K562 (cell line): Measurements from ENCODE around the gene GPD1L. TPM values are rescaled to one million over a fixed set of nuclear protein-coding genes. Genes with fewer than 3 reads are reported as not detected.
A peak's percentile ranks its signal among the peaks of the same experiment; 100 is the strongest.

Experiments
- BHLHE40 ChIP-seq: IDR thresholded peaks from 2 replicates; pipeline ENCODE4 v1.6.1; 2011; ENCODE audit warnings: low read length, improper control_type of control experiment
- CBX3 ChIP-seq, 2 experiments: IDR thresholded peaks; 1 replicate in 1 of 2; 2 replicates in 1 of 2; pipeline ENCODE4 v1.6.1; 2012; ENCODE audit warnings: inconsistent platforms in 2 of 2, low read length in 2 of 2, borderline replicate concordance in 1 of 2, control low read depth in 1 of 2
- FOXK2 ChIP-seq, 2 experiments: fragments of 450-650 bp; IDR thresholded peaks in 1 of 2; conservative IDR thresholded peaks in 1 of 2; 2 replicates each; pipeline ENCODE4 v1.6.1; 2016; ENCODE audit warnings: low read depth in 2 of 2, mild to moderate bottlenecking in 1 of 2
- JUND ChIP-seq, 2 experiments: IDR thresholded peaks; 2 replicates in 1 of 2; 3 replicates in 1 of 2; pipeline ENCODE4 v1.6.1; 2011; ENCODE audit warnings: borderline replicate concordance in 2 of 2, low read depth in 2 of 2, low read length in 2 of 2, improper control_type of control experiment in 1 of 2, missing biosample characterization in 1 of 2, missing genetic modification characterization in 1 of 2, missing genetic modification reagents in 1 of 2
- KAT7 ChIP-seq: sonication (generic); formaldehyde crosslinking; IDR thresholded peaks from 2 replicates; pipeline ENCODE4 v1.8.0; 2022; ENCODE audit warnings: missing genetic modification reagents, mild to moderate bottlenecking, borderline replicate concordance
- MAFK ChIP-seq: IDR thresholded peaks from 2 replicates; pipeline ENCODE4 v1.6.1; 2011; ENCODE audit warnings: low read length, improper control_type of control experiment
- MEF2D ChIP-seq: conservative IDR thresholded peaks from 2 replicates; pipeline ENCODE4 v1.6.1; 2016; ENCODE audit warnings: low read depth, missing genetic modification characterization, missing compliant biosample characterization
- MITF ChIP-seq: IDR thresholded peaks from 2 replicates; pipeline ENCODE4 v1.6.1; 2014; ENCODE audit warnings: antibody characterized with exemption
- POLR2A ChIP-seq: fragments of 450-650 bp; conservative IDR thresholded peaks from 2 replicates; pipeline ENCODE4 v1.6.1; 2016
- PRDM10 ChIP-seq: fragments of 450-650 bp; IDR thresholded peaks from 2 replicates; pipeline ENCODE4 v1.6.1; 2018; ENCODE audit not compliant: partially characterized antibody
- SMARCA5 ChIP-seq: fragments of 450-650 bp; IDR thresholded peaks from 2 replicates; pipeline ENCODE4 v1.6.1; 2016
- ZBTB11 ChIP-seq, 3 experiments: fragments of 200-800 bp in 1 of 3; fragments of 250-450 bp in 1 of 3; fragments of 450-650 bp in 1 of 3; sonication (Bioruptor Pico) in 1 of 3; sonication (Bioruptor generic) in 1 of 3; formaldehyde crosslinking in 1 of 3; IDR thresholded peaks; 2 replicates each; pipeline versions ENCODE4 v1.6.1 to v1.8.0; 2016 to 2022; ENCODE audit warnings: mild to moderate bottlenecking in 2 of 3, missing genetic modification characterization in 2 of 3, missing compliant biosample characterization in 1 of 3, moderate library complexity in 1 of 3
- ZNF121 ChIP-seq: sonication (generic); formaldehyde crosslinking; conservative IDR thresholded peaks from 2 replicates; pipeline ENCODE4 v1.8.0; 2022; ENCODE audit warnings: missing genetic modification reagents
- ZNF277 ChIP-seq: fragments of 250-450 bp; sonication (Bioruptor Pico); IDR thresholded peaks from 2 replicates; pipeline ENCODE4 v1.8.0; 2022; ENCODE audit warnings: inconsistent platforms, mild to moderate bottlenecking, moderate library complexity, borderline replicate concordance
- ZNF324 ChIP-seq: fragments of 250-450 bp; sonication (Bioruptor Pico); IDR thresholded peaks from 2 replicates; pipeline ENCODE4 v1.4.0; 2020; ENCODE audit warnings: mild to moderate bottlenecking
- ZNF436 ChIP-seq: fragments of 250-450, 450-650 bp; sonication (Bioruptor Pico); formaldehyde crosslinking; IDR thresholded peaks from 2 replicates; pipeline ENCODE4 v1.7.0; 2020; ENCODE audit warnings: mild to moderate bottlenecking
- ZNF77 ChIP-seq: fragments of 250-450 bp; sonication (Bioruptor Pico); IDR thresholded peaks from 2 replicates; pipeline ENCODE4 v1.5.0; 2020
- polyA plus RNA-seq, 8 experiments: library from polyadenylated mRNA; depleted of rRNA in 4 of 8; stranded (reverse) in 5 of 8; unstranded in 3 of 8; fragments of >200 nt; fragmentation: Nextera tagmentation in 2 of 8; fragmentation: Illumina TruSeq in 1 of 8; extraction: Ambion mirVana in 2 of 8; extraction: Trizol in 1 of 8; gene quantifications; 2 replicates each; pipeline versions ENCODE4 v1.2.1 to v1.2.3, GENCODE V29; 2011 to 2014; ENCODE audit warnings: inconsistent platforms in 1 of 8, missing spikeins in 1 of 8
- total RNA-seq, 7 experiments: library from RNA; depleted of rRNA in 6 of 7; stranded (reverse); fragments of >200 nt in 6 of 7; fragmentation: Illumina TruSeq in 2 of 7; extraction: Trizol in 2 of 7; gene quantifications; 2 replicates each; pipeline versions ENCODE4 v1.2.1 to v1.2.3, GENCODE V29; 2011 to 2021; ENCODE audit warnings: low replicate concordance in 1 of 7
- TF ChIP-seq, protein P1 (sequence below): sonication (generic); formaldehyde crosslinking; IDR thresholded peaks from 2 replicates; pipeline ENCODE4 v1.9.0; 2022; ENCODE audit warnings: mild to moderate bottlenecking, missing genetic modification reagents

Gene GPD1L
- total and polyA plus RNA-seq, 9 of the 15 experiments (the other 6 are each of a cell fraction or from before 2014, with no cell fraction given), result 1.6 to 17.3 (median 12.3) TPM

DNA sequence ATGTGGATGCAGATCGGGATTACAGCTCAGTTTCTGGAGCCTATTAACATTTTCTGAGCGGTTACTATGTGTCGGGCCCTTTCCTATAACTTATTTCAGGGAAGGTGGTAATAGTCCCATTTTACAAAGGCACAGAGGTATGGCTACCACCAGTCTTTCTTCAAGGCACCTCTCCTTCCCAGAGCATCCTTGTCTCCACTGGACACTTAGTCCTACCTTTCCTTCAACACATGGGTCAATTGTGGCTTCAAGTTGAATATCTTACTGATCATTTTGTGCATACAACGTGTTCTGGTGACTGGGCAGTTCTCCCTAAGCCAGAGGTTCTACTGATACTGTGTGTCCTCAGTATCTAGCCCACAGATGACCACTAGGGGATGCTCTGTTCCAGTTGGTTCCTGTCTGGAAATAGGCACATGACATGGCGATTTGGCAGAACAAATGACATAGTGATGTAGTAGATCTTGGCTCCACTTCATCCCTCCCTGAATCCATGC lies 71.3 kb downstream of the GPD1L start (continued):
- peak; percentile 6 for TF ChIP-seq PRDM10
- no peak for TF ChIP-seq ZNF77 (CRISPR knock-in tag)
- TF ChIP-seq ZNF121, result no peak
- TF ChIP-seq FOXK2 (conservative IDR thresholded peaks at IDR 0.05 in 1 of 2, IDR thresholded peaks at IDR 0.05 in 1 of 2; ENCODE audit: low read depth in 2 of 2), result 0 out of 4 replicates have a peak, but pooled peaks of 1 of the 2 experiments have one; percentile 13
- TF ChIP-seq JUND (IDR thresholded peaks at IDR 0.05; ENCODE audit: borderline replicate concordance, low read depth, low read length), result peak; percentile 25; the same call in 1 of the 2 replicates
- TF ChIP-seq JUND (tag; IDR thresholded peaks at IDR 0.05; ENCODE audit: borderline replicate concordance, low read depth, low read length), result no peak
- no peak for TF ChIP-seq SMARCA5
- TF ChIP-seq, protein P1, sequence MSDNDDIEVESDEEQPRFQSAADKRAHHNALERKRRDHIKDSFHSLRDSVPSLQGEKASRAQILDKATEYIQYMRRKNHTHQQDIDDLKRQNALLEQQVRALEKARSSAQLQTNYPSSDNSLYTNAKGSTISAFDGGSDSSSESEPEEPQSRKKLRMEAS (CRISPR knock-in tag), result no peak
- no peak for TF ChIP-seq ZNF324
- peak; percentile 62; the same call in 1 of the 2 replicates for TF ChIP-seq MAFK
- peak in 1 of 2 experiments; percentile 75; a peak in 1 of 3 replicates for TF ChIP-seq CBX3 (IDR thresholded peaks at IDR 0.05; ENCODE audit: borderline replicate concordance in 1 of 2, low read length in 2 of 2)
- no peak for TF ChIP-seq ZNF436 (CRISPR knock-in tag)
- peak; percentile 77 for TF ChIP-seq MITF
- TF ChIP-seq KAT7 (CRISPR knock-in tag), result no peak
- no peak for TF ChIP-seq MEF2D
- no peak for TF ChIP-seq POLR2A
- TF ChIP-seq BHLHE40, result peak; percentile 57
- no peak for TF ChIP-seq ZBTB11 (CRISPR knock-in tag; IDR thresholded peaks at IDR 0.05)
- no peak for TF ChIP-seq ZNF277 (CRISPR knock-in tag)
